AG10803 (cell line): Measurements from ENCODE around the gene COL6A3.

Experiments
- DNase-seq: peaks from one replicate; pipeline ENCODE4 v3.0.0; 2010; ENCODE audit warnings: low read depth
- H3K4me3 ChIP-seq: 2 replicates; pipeline ENCODE4 v1.5.1; 2011; ENCODE audit warnings: mild to moderate bottlenecking, low read length, control low read depth
- TF ChIP-seq, protein P1 (sequence below): conservative IDR thresholded peaks from 2 replicates; pipeline ENCODE4 v1.5.1; 2011; ENCODE audit warnings: mild to moderate bottlenecking, low read length, control low read depth, inconsistent platforms

Gene COL6A3

DNA sequence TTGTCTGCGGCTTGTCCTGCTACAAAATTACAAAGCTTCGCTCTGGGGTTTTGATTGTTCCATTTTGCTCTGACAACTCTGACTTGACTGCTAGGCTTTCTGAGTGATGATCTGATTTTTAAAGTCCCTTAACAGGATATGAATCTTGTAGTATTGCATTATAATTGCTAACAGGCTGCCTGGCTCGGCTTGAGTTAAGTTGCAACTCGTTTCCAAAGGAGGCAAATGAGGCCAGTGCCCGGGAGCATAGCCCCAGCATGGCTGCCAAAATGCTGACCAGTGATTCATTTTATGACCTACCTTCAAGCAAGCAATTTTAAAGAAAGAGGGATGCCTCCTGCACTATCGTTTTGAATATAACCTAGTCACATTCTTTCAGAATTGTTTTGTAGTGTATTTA lies 135.4 kb downstream of the COL6A3 start:
- DNase-seq = peak; percentile 96
- TF ChIP-seq, protein P1, sequence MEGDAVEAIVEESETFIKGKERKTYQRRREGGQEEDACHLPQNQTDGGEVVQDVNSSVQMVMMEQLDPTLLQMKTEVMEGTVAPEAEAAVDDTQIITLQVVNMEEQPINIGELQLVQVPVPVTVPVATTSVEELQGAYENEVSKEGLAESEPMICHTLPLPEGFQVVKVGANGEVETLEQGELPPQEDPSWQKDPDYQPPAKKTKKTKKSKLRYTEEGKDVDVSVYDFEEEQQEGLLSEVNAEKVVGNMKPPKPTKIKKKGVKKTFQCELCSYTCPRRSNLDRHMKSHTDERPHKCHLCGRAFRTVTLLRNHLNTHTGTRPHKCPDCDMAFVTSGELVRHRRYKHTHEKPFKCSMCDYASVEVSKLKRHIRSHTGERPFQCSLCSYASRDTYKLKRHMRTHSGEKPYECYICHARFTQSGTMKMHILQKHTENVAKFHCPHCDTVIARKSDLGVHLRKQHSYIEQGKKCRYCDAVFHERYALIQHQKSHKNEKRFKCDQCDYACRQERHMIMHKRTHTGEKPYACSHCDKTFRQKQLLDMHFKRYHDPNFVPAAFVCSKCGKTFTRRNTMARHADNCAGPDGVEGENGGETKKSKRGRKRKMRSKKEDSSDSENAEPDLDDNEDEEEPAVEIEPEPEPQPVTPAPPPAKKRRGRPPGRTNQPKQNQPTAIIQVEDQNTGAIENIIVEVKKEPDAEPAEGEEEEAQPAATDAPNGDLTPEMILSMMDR = no peak
- H3K4me3 ChIP-seq = peak overlapping the region; percentile 41

DNA sequence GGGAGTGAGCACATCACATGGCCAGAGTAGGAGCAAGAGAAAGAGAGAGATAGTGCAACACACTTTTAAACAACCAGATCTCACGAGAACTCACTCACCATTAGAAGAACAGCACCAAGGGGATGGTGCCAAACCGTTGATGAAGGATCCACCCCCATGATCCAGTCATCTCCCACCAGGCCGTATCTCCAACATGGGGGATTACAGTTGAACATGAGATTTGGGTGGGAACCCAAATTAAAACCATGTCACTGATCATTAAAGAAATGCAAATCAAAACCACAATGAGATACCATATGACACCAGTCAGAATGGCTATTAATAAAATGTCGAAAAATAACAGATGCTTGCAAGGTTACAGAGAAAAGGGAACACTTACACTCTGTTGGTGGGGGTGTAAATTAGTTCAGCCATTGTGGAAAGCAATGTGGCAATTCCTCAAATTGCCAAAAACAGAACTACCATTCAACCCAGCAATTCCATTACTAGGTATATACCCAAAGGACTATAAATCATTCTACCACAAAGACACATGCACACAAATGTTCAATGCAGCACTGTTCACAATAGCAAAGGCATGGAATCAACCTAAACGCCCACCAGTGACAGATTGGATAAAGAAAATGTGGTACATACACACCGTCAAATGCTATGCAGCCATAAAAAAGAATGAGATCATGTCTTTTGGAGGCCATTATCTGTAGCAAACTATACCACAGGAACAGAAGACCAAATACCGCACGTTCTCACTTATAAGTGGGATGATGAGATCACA lies 137.1 kb downstream of the COL6A3 start:
- H3K4me3 ChIP-seq = no peak overlapping the region
- peak; percentile 44 for DNase-seq
- TF ChIP-seq, protein P1 = no peak
